OCI-LY7 (cell line): ENCODE measurements around the gene SIRPA.

ENCODE experiments used
- CTCF ChIP-seq: fragments of 200-600 bp; sonication (generic); conservative IDR thresholded peaks from 2 replicates; pipeline ENCODE4 v1.5.1; 2014; ENCODE audit warnings: mild to moderate bottlenecking, antibody characterized with exemption, low read length, moderate library complexity, mixed read lengths
- EZH2phosphoT487 ChIP-seq: fragments of 200-600 bp; sonication (generic); IDR thresholded peaks from 2 replicates; pipeline ENCODE4 v1.6.1; 2018; ENCODE audit warnings: low read depth, borderline replicate concordance, mild to moderate bottlenecking, mixed run types, antibody characterized with exemption, low read length, moderate library complexity, mixed read lengths

DNA sequence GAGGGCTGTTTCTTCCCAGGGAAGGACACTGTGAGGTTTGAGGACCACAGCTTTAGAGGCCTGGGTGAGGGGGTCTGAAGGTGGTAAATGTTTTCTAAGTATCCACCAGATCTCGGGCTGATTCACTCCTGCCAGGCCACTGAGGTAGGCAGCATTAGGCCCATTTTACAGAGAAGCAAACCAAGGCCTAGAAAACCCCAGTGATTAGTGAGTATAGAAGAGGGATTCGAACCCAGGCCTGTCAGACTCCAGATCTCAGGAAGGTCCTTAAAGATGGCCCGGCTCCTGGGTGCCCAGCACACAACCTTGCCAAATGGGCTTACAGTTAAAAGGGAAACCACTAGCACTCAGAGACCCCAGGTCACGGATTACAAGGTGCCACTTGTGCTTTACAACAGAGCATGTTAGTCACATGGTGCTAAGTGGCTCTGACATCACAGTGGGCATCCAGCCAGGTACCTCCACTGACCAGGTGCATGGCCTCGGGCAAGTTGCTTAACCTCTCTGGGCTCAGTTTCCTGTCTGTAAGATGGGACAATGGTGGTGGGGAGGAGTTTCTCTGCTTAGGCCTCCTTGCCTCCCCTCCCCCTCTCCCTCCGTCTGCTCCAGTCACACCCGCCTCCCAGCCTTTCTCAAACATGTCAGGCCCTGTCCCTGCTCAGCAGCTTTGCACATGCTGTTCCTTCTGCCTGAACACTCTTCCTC is 18.8 kb upstream of the SIRPA start:
- TF ChIP-seq CTCF (no peak), EZH2phosphoT487 (no peak)
